ENCODE results near the gene MRPS22. TPM values are rescaled to one million over a fixed set of nuclear protein-coding genes. Genes with fewer than 3 reads are reported as not detected.
A peak's percentile ranks its signal among the peaks of the same experiment; 100 is the strongest.

MRPS22 gene
- total and polyA plus RNA-seq, 2 of the 13 experiments (the other 11 are each of a cell fraction or from before 2014, with no cell fraction given) = 52.7 to 113 TPM

- TF ChIP-seq ELF3 (CRISPR knock-in tag; IDR thresholded peaks at IDR 0.05) (no peak), MLLT10 (CRISPR knock-in tag; IDR thresholded peaks at IDR 0.05) (no peak), ZBTB20 (CRISPR knock-in tag; IDR thresholded peaks at IDR 0.05; ENCODE audit: borderline replicate concordance, low read depth) (no peak), ZMYM2 (CRISPR knock-in tag; IDR thresholded peaks at IDR 0.05) (no peak), SRSF4 (IDR thresholded peaks at IDR 0.05; ENCODE audit: low read depth, low read length, poor library complexity, severe bottlenecking) (no peak), TCF12 (IDR thresholded peaks at IDR 0.05) (no peak), TCF12 (CRISPR knock-in tag; IDR thresholded peaks at IDR 0.05) (no peak), ZFP41 (CRISPR knock-in tag; IDR thresholded peaks at IDR 0.05; ENCODE audit: borderline replicate concordance) (no peak), KAT2B (IDR thresholded peaks at IDR 0.05; ENCODE audit: borderline replicate concordance, low read depth, low read length) (no peak), THAP9 (CRISPR knock-in tag; IDR thresholded peaks at IDR 0.05; ENCODE audit: borderline replicate concordance) (peak; percentile 80; the same call in 1 of the 2 replicates), ZNF362 (CRISPR knock-in tag; IDR thresholded peaks at IDR 0.05; ENCODE audit: borderline replicate concordance) (no peak), PBX3 (CRISPR knock-in tag; IDR thresholded peaks at IDR 0.05; ENCODE audit: borderline replicate concordance) (no peak), MIER2 (CRISPR knock-in tag; IDR thresholded peaks at IDR 0.05) (no peak; the same call in 1 of the 2 replicates), SALL1 (CRISPR knock-in tag; IDR thresholded peaks at IDR 0.05) (no peak), KMT2B (CRISPR knock-in tag; IDR thresholded peaks at IDR 0.05) (no peak), ZNF75D (CRISPR knock-in tag; IDR thresholded peaks at IDR 0.05; ENCODE audit: borderline replicate concordance) (no peak), IKZF5 (CRISPR knock-in tag; IDR thresholded peaks at IDR 0.05) (no peak), ZNF530 (CRISPR knock-in tag; IDR thresholded peaks at IDR 0.05; ENCODE audit: low read depth) (no peak), JUND (CRISPR knock-in tag; IDR thresholded peaks at IDR 0.05) (no peak), ZSCAN20 (CRISPR knock-in tag; IDR thresholded peaks at IDR 0.05; ENCODE audit: borderline replicate concordance) (no peak), SMC3 (IDR thresholded peaks at IDR 0.05; ENCODE audit: low read length) (no peak), ZKSCAN5 (CRISPR knock-in tag; IDR thresholded peaks at IDR 0.05) (no peak), SRSF1 (optimal IDR thresholded peaks at IDR 0.05; ENCODE audit: low read depth, low read length) (no peak), BRCA1 (CRISPR knock-in tag; IDR thresholded peaks at IDR 0.05) (no peak), FOXA1 (IDR thresholded peaks at IDR 0.05) (no peak), FOXA1 (CRISPR knock-in tag; IDR thresholded peaks at IDR 0.05) (no peak)
Measured at GRCh38 chr3:139388821-139389551, 45.2 kb downstream of the MRPS22 start (continued).

Data from HepG2 (cell line).